Parathyroid adenoma (tissue), 2 donors: ENCODE results near the gene KRTAP10-10.

Source experiments
- H2AFZ ChIP-seq: fragments of 300-600 bp; sonication (generic); one replicate; pipeline ENCODE4 v1.7.0; 2017; ENCODE audit warnings: antibody characterized with exemption, mild to moderate bottlenecking
- H3K27ac ChIP-seq: fragments of 300-600 bp; sonication (generic); one replicate; pipeline ENCODE4 v1.7.0; 2017
- H3K27me3 ChIP-seq: fragments of 300-600 bp; sonication (generic); one replicate; pipeline ENCODE4 v1.7.0; 2017; ENCODE audit warnings: low read length; ENCODE audit not compliant: control insufficient read depth, insufficient read depth
- H3K36me3 ChIP-seq: fragments of 300-600 bp; sonication (generic); one replicate; pipeline ENCODE4 v1.7.0; 2017; ENCODE audit warnings: low read length; ENCODE audit not compliant: control insufficient read depth, insufficient read depth
- H3K4me1 ChIP-seq: fragments of 300-600 bp; sonication (generic); one replicate; pipeline ENCODE4 v1.7.0; 2017; ENCODE audit warnings: control low read depth
- H3K4me2 ChIP-seq: fragments of 300-600 bp; sonication (generic); one replicate; pipeline ENCODE4 v1.7.0; 2017; ENCODE audit warnings: low read length
- H3K4me3 ChIP-seq: fragments of 300-600 bp; sonication (generic); one replicate; pipeline ENCODE4 v1.7.0; 2017; ENCODE audit warnings: low read depth, low read length
- H3K79me2 ChIP-seq: fragments of 300-600 bp; sonication (generic); one replicate; pipeline ENCODE4 v1.7.0; 2017; ENCODE audit warnings: control low read depth
- H3K9ac ChIP-seq: fragments of 300-600 bp; sonication (generic); one replicate; pipeline ENCODE4 v1.7.0; 2017; ENCODE audit warnings: mild to moderate bottlenecking
- H3K9me3 ChIP-seq: fragments of 300-600 bp; sonication (generic); one replicate; pipeline ENCODE4 v1.7.0; 2017; ENCODE audit warnings: low read length; ENCODE audit not compliant: control insufficient read depth
- TF ChIP-seq, protein P1 (sequence below): fragments of 300-600 bp; sonication (generic); IDR thresholded peaks from one replicate; pipeline ENCODE4 v1.7.0; 2017; ENCODE audit warnings: antibody characterized with exemption, mild to moderate bottlenecking
- donor health status: primary hyperparathyroidism.

The KRTAP10-10 gene

DNA sequence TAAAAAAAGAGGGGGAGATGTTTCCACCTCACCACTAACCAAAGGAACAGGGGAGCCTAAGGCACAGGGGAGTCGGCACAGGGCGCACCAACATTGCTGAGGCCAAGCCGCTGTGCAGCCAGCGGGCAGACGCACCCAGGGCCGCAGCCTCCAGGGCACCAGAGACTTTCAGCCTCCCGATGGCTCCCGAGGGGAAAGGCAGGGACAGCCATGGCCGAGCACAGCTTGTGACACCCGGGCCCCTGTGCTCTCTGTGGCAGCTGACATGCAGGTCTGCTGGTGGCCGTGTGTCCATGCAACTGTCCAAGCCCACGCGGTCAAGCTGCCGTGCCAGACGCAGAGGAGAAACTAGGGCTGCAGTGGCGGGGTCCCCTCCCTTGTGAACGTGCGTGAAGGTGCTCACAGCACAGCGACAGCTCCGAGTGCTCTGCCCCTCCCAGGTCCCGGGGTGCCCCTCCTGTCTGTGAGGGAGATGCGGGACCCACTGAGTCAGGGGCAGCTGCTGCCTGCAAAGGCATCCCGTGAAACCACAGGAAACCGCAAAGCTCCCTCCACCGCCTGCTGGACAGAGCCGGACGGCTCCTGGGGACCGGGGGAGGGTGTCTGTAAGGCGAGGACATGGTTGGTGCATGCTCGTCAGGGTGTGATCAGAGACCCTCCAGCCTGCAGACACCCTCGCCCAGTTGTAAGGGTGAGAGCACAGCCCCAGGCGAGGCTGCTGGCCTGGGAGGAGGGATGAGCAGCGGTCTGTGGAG lies 11.6 kb downstream of the KRTAP10-10 start:
- no peak overlapping the region for H3K4me3 ChIP-seq
- no peak overlapping the region for H3K9ac ChIP-seq
- no peaks in the 10 kb centered on the region for H3K79me2 ChIP-seq
- H3K27ac ChIP-seq = no peak overlapping the region
- H3K27me3 ChIP-seq = no peaks in the 10 kb centered on the region
- TF ChIP-seq, protein P1, sequence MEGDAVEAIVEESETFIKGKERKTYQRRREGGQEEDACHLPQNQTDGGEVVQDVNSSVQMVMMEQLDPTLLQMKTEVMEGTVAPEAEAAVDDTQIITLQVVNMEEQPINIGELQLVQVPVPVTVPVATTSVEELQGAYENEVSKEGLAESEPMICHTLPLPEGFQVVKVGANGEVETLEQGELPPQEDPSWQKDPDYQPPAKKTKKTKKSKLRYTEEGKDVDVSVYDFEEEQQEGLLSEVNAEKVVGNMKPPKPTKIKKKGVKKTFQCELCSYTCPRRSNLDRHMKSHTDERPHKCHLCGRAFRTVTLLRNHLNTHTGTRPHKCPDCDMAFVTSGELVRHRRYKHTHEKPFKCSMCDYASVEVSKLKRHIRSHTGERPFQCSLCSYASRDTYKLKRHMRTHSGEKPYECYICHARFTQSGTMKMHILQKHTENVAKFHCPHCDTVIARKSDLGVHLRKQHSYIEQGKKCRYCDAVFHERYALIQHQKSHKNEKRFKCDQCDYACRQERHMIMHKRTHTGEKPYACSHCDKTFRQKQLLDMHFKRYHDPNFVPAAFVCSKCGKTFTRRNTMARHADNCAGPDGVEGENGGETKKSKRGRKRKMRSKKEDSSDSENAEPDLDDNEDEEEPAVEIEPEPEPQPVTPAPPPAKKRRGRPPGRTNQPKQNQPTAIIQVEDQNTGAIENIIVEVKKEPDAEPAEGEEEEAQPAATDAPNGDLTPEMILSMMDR = no peak
- no peak overlapping the region for H3K4me2 ChIP-seq
- no peaks in the 10 kb centered on the region for H3K4me1 ChIP-seq
- no peaks in the 10 kb centered on the region for H3K36me3 ChIP-seq
- H3K9me3 ChIP-seq = no peaks in the 10 kb centered on the region
- no peak overlapping the region for H2AFZ ChIP-seq

DNA sequence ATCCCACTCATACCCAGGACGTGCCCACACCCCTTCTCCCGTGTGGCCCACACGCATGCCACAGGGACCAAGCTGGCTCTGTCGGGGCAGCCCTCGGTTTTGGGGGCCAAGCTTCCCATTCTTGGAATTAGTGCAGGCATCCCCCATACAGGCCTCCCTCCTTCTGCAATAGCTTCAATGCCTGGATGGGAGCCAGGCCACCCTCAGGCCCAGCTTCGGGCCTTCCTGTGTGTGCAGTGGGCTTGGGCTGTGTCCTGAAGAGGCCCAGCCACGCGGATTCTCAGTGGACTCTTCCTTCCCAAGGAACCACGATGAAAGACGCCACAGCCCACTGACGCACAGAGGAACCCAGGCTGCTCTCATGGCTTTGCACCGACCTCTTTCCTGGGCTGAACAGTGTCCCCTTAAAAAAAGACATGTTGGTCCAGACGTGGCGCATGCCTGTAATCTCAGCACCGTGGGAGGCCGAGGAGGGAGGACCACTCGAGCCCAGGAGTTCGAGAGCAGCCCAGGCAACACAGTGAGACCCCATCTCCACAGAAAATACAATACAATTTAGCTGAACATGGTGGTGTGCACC lies 12.5 kb downstream of the KRTAP10-10 start:
- Histone ChIP-seq H3K9ac (no peak overlapping the region), H3K36me3 (no peaks in the 10 kb centered on the region), H3K4me1 (no peaks in the 10 kb centered on the region), H3K27me3 (no peaks in the 10 kb centered on the region), H2AFZ (no peak overlapping the region), H3K79me2 (no peaks in the 10 kb centered on the region), H3K27ac (no peak overlapping the region), H3K9me3 (no peaks in the 10 kb centered on the region), H3K4me2 (no peak overlapping the region), H3K4me3 (no peak overlapping the region)
- TF ChIP-seq, protein P1 = no peak

DNA sequence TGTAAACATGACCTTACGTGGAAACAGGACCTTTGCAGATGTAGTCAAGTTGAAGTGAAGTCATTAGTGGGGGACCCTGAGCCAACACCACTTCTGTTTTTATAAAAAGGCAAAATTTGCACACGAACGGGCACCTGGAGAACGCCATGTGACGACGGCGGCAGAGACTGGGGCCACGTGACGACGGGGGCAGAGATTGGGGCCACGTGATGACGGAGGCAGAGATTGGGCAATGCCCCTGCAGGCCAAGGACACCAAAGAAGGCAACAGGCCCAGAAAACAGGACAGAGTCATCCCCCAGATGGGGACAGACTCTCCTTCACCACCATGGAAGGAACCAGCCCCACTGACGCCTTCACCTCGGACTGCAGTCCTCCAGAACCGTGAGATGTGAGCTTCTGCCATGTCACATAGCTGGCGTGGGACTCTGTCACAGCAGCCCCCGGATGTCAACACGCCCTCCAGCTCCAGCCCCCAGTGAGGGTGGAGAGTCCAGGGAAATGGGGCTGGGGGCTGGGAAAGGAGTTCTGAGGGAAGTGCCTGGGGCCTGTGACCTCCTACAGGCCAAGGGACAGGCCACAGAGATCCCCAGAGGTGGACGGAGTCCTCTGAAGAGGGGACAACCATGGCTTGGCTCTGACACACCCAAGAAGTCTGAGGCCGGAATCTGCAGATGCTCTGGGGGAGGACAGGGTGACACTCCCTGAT lies 13.3 kb downstream of the KRTAP10-10 start:
- no peaks in the 10 kb centered on the region for H3K27me3 ChIP-seq
- H3K79me2 ChIP-seq = no peaks in the 10 kb centered on the region
- H3K9ac ChIP-seq = no peak overlapping the region
- H3K36me3 ChIP-seq = no peaks in the 10 kb centered on the region
- no peak overlapping the region for H3K27ac ChIP-seq
- H3K4me1 ChIP-seq = no peaks in the 10 kb centered on the region
- H3K4me2 ChIP-seq = no peak overlapping the region
- no peaks in the 10 kb centered on the region for H3K9me3 ChIP-seq
- H2AFZ ChIP-seq = no peak overlapping the region
- no peak overlapping the region for H3K4me3 ChIP-seq
- TF ChIP-seq, protein P1 = no peak

DNA sequence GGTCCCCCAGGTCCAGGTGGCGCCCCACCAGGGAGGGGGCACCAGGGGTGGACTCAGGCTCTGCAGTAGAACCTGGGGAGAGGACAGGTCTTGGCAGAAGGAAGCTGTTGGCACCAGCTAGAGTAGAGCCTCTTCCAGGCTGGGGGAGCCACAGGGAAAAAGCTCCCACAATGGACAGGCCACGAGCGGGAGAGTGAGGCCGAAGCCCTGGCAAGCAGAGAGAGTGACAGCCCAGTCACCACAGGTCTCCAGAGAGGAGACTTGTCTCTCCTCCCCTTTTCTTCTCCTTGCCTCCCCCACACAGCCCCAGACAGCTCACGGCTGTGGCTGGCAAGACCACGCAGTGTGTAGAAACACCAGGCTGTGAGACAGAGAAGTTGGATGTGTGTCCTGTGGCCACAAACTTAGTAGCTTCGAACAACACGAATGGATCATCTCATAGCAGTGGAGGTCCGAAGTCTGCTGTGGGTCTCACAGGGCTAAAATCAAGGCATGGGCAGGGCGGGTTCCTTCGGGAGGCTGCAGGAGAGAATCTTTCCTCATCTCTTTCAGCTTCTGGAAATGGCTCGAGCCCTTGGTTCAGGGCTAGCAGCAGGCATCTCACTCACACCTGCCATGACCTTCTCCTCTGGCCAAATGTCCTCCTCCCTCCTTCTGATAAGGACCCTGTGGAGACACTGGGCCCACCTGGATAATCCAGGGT lies 14.0 kb downstream of the KRTAP10-10 start:
- Histone ChIP-seq H3K4me2 (no peak overlapping the region), H3K9me3 (no peaks in the 10 kb centered on the region), H3K4me3 (no peak overlapping the region), H3K27ac (no peak overlapping the region), H3K36me3 (no peaks in the 10 kb centered on the region), H3K27me3 (no peaks in the 10 kb centered on the region), H2AFZ (no peak overlapping the region), H3K9ac (no peak overlapping the region), H3K4me1 (no peaks in the 10 kb centered on the region), H3K79me2 (no peaks in the 10 kb centered on the region)
- TF ChIP-seq, protein P1 = no peak
